ENCODE data around the gene GRID2. TPM values are rescaled to one million over a fixed set of nuclear protein-coding genes. Genes with fewer than 3 reads are reported as not detected.

Gene GRID2
- total and polyA plus RNA-seq, 2 of the 4 experiments (the other 2 are of a cell fraction), result under 0.01 TPM; not detected in 1

DNA sequence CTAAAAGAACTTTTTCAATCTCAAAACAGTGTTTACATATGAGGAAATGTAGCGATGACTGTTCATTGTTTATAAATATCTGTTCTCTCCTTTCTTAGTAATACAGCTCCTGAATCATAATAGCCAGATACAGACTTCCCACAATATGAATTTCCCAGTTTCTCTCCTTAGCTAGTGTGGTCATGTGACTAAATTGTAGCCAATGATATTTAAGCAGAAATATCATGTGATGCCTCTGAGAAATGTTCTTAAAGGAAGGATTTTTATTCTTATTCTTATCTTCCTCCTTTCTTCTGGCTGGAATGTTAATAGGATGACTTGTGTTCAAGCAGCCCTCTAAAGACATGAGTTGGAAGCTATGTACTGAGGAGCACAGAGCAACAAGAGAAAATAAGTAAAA lies 1141.1 kb downstream of the GRID2 start:
- Histone ChIP-seq H3K23ac (ENCODE audit: low read depth, low read length) (no peak overlapping the region), H2AK5ac (ENCODE audit: low read depth, low read length) (no peak overlapping the region), H2BK15ac (ENCODE audit: low read depth, low read length) (no peak overlapping the region), H3K4ac (ENCODE audit: low read depth, low read length) (no peak overlapping the region), H3K18ac (ENCODE audit: low read depth, low read length) (no peak overlapping the region), H3K9me3 (ENCODE audit: control insufficient read depth, insufficient read depth, low read length) (no peaks in the 10 kb centered on the region), H2BK20ac (ENCODE audit: low read depth, low read length) (no peak overlapping the region), H3K27me3 (ENCODE audit: control insufficient read depth, insufficient read depth, low read length) (no peaks in the 10 kb centered on the region), H4K5ac (ENCODE audit: low read depth, low read length) (no peak overlapping the region), H2BK5ac (ENCODE audit: low read depth, low read length, poor library complexity, severe bottlenecking) (no peak overlapping the region), H3K14ac (replicated peaks; ENCODE audit: low read depth, low read length) (no peak overlapping the region), H2AFZ (replicated peaks; ENCODE audit: low read length, poor library complexity) (no peak overlapping the region), H4K91ac (ENCODE audit: insufficient read depth, low read depth, low read length) (no peak overlapping the region), H3K9ac (ENCODE audit: low read depth, low read length) (no peak overlapping the region), H2AK9ac (replicated peaks; ENCODE audit: low read depth, low read length, poor library complexity) (no peak overlapping the region), H3K56ac (ENCODE audit: extremely low read depth, insufficient read depth, low read length) (no peak overlapping the region), H3K79me1 (ENCODE audit: low read depth in 1 of 2, low read length in 2 of 2) (no peaks in the 10 kb centered on the region), H3K27ac (ENCODE audit: insufficient read depth, low read length) (no peak overlapping the region), H3K4me1 (ENCODE audit: control insufficient read depth, insufficient read depth, low read length) (no peaks in the 10 kb centered on the region), H3K4me2 (ENCODE audit: low read depth, low read length) (no peak overlapping the region), H3K4me3 (ENCODE audit: insufficient read depth, low read depth, low read length) (no peak overlapping the region), H4K20me1 (ENCODE audit: insufficient read depth, low read length) (no peaks in the 10 kb centered on the region), H4K8ac (ENCODE audit: low read depth in 2 of 2, low read length in 2 of 2) (no peak overlapping the region), H3K9me1 (ENCODE audit: insufficient read depth, low read length) (peaks cover 1% of the 10 kb centered on the region; the same call in 1 of the 2 replicates), H3K36me3 (ENCODE audit: control insufficient read depth, insufficient read depth, low read length) (no peaks in the 10 kb centered on the region), H2BK120ac (ENCODE audit: low read depth, low read length) (no peak overlapping the region)
- DNase-seq, result peak; percentile 48
- TF ChIP-seq FOS (IDR thresholded peaks at IDR 0.05; ENCODE audit: low read depth, low read length) (peak; percentile 36; the same call in 1 of the 2 replicates), POLR2A (IDR thresholded peaks at IDR 0.05; ENCODE audit: low read depth, low read length) (no peak), MAFK (IDR thresholded peaks at IDR 0.05; ENCODE audit: low read depth, low read length) (no peak)
- TF ChIP-seq, protein P1, sequence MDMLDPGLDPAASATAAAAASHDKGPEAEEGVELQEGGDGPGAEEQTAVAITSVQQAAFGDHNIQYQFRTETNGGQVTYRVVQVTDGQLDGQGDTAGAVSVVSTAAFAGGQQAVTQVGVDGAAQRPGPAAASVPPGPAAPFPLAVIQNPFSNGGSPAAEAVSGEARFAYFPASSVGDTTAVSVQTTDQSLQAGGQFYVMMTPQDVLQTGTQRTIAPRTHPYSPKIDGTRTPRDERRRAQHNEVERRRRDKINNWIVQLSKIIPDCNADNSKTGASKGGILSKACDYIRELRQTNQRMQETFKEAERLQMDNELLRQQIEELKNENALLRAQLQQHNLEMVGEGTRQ (IDR thresholded peaks at IDR 0.05; ENCODE audit: low read depth, low read length), result peak; percentile 86
- no CpG with 5 or more reads among the region's 1 CpG for WGBS, 2 experiments (ENCODE audit: extremely low coverage in 2 of 2, insufficient read length in 1 of 2)
- in situ Hi-C loops (cut with MboI; ENCODE audit: low sequenced_read_pairs), result no loop called here
- ATAC-seq (ENCODE audit: low read depth), result 0 out of 2 replicates have a peak, but pooled peaks have one; percentile 11
- dilution Hi-C loops (cut with HindIII; ENCODE audit: low sequenced_read_pairs, unreplicated experiment), result no loop called here
- CTCF ChIA-PET, result no interaction called here
- intact Hi-C loops (cut with micrococcal nuclease), result no loop called here
- POLR2A ChIA-PET (ENCODE audit: unreplicated experiment), result no interaction called here
- no TSS peak for BruUV-seq (replicated peaks)
